HL-60 (cell line): ENCODE results near the gene EXOSC3.

Source experiments
- CTCF ChIP-seq: IDR thresholded peaks from one replicate; pipeline ENCODE4 v1.5.1; 2011; ENCODE audit warnings: low read length, control low read depth, inconsistent platforms; ENCODE audit not compliant: insufficient read depth
- GABPA ChIP-seq: IDR thresholded peaks from 2 replicates; pipeline ENCODE4 v1.6.1; 2012; ENCODE audit warnings: low read depth
- POLR2AphosphoS5 ChIP-seq: IDR thresholded peaks from 2 replicates; pipeline ENCODE4 v1.6.1; 2012; ENCODE audit warnings: low read depth
- REST ChIP-seq: IDR thresholded peaks from 2 replicates; pipeline ENCODE4 v1.6.1; 2012; ENCODE audit warnings: low read depth; ENCODE audit not compliant: insufficient replicate concordance

- TF ChIP-seq CTCF (no peak), POLR2AphosphoS5 (no peak), REST (no peak), GABPA (no peak)
These were observed 11.4 kb upstream of the EXOSC3 start for GRCh38 chr9:37796232-37796631.
